SK-N-SH (cell line): ENCODE data around the gene CD34. TPM values are rescaled to one million over a fixed set of nuclear protein-coding genes. Genes with fewer than 3 reads are reported as not detected.

Source experiments
- CTCF ChIA-PET: fragments of 300-600, 350-600 bp; formaldehyde crosslinking; extraction: SDS; loops from one replicate; lab custom pipeline; 2021; lab: Yijun Ruan, JAX
- POLR2A ChIA-PET: fragments of 350-600 bp; sonication (Branson Sonifier 250); formaldehyde crosslinking; extraction: SDS; loops from one replicate; lab custom pipeline; 2020; ENCODE audit warnings: antibody characterized with exemption, inconsistent platforms; lab: Yijun Ruan, JAX
- DNase-seq: peaks from one replicate; pipeline ENCODE4 v3.0.0; 2012
- H2AFZ ChIP-seq: fragments of 200-600 bp; sonication (generic); 2 replicates; pipeline ENCODE4 v1.8.1; 2016; ENCODE audit warnings: antibody characterized with exemption, mild to moderate bottlenecking, low read depth
- H3F3A ChIP-seq: fragments of 200-600 bp; sonication (generic); replicated peaks from 2 replicates; pipeline ENCODE3; 2016; ENCODE audit warnings: antibody characterized with exemption, mild to moderate bottlenecking; ENCODE audit not compliant: insufficient read depth
- H3K27ac ChIP-seq, 2 experiments: fragments of 200-500 bp in 1 of 2; fragments of 200-600 bp in 1 of 2; sonication (Bioruptor generic) in 1 of 2; sonication (generic), shearing (Covaris generic) in 1 of 2; 2 replicates each; pipeline versions ENCODE4 v1.5.1 to v1.6.1; 2014 to 2016; ENCODE audit warnings: low read depth in 2 of 2, inconsistent platforms in 1 of 2, low read length in 1 of 2, mild to moderate bottlenecking in 1 of 2, mixed read lengths in 1 of 2
- H3K27me3 ChIP-seq: fragments of 200-600 bp; sonication (generic), shearing (Covaris generic); 2 replicates; pipeline ENCODE4 v1.6.1; 2016; ENCODE audit warnings: mixed run types; ENCODE audit not compliant: insufficient read depth
- H3K36me3 ChIP-seq, 2 experiments: fragments of 200-500 bp in 1 of 2; fragments of 200-600 bp in 1 of 2; sonication (Bioruptor generic) in 1 of 2; sonication (generic) in 1 of 2; replicated peaks in 1 of 2; 2 replicates each; pipeline versions ENCODE3 to v1.5.1; 2014 to 2016; ENCODE audit warnings: low read length in 1 of 2, mild to moderate bottlenecking in 1 of 2; ENCODE audit not compliant: insufficient read depth in 2 of 2, control insufficient read depth in 1 of 2
- H3K4me1 ChIP-seq, 2 experiments: fragments of 200-500 bp in 1 of 2; fragments of 200-600 bp in 1 of 2; sonication (Bioruptor generic) in 1 of 2; sonication (generic), shearing (Covaris generic) in 1 of 2; 2 replicates each; pipeline versions ENCODE4 v1.5.1 to v1.6.1; 2014 to 2016; ENCODE audit warnings: low read depth in 1 of 2, low read length in 1 of 2, mixed run types in 1 of 2; ENCODE audit not compliant: insufficient read depth in 2 of 2, control insufficient read depth in 1 of 2
- H3K4me2 ChIP-seq: fragments of 200-600 bp; sonication (generic), shearing (Covaris generic); 2 replicates; pipeline ENCODE4 v1.6.1; 2017; ENCODE audit warnings: mixed run types
- H3K4me3 ChIP-seq, 2 experiments: fragments of 200-500 bp in 1 of 2; fragments of 200-600 bp in 1 of 2; sonication (Bioruptor generic) in 1 of 2; sonication (generic), shearing (Covaris generic) in 1 of 2; 2 replicates each; pipeline versions ENCODE4 v1.5.1 to v1.8.1; 2014 to 2016; ENCODE audit warnings: low read depth in 2 of 2, inconsistent platforms in 1 of 2, low read length in 1 of 2, mild to moderate bottlenecking in 1 of 2, mixed read lengths in 1 of 2, moderate library complexity in 1 of 2
- H3K79me2 ChIP-seq: fragments of 200-600 bp; sonication (generic); 2 replicates; pipeline ENCODE4 v1.8.1; 2017; ENCODE audit warnings: mild to moderate bottlenecking; ENCODE audit not compliant: insufficient read depth
- H3K9ac ChIP-seq: fragments of 200-600 bp; sonication (generic); 2 replicates; pipeline ENCODE4 v1.6.1; 2017; ENCODE audit warnings: mixed run types
- H3K9me2 ChIP-seq: fragments of 200-600 bp; sonication (generic); 2 replicates; pipeline ENCODE4 v1.6.1; 2017; ENCODE audit warnings: mixed run types
- H3K9me3 ChIP-seq: fragments of 200-600 bp; sonication (generic); 2 replicates; pipeline ENCODE4 v1.6.1; 2017; ENCODE audit warnings: mixed run types, mild to moderate bottlenecking, moderate library complexity
- H4K20me1 ChIP-seq: fragments of 200-600 bp; sonication (generic); 2 replicates; pipeline ENCODE4 v1.6.1; 2017; ENCODE audit warnings: mild to moderate bottlenecking, mixed run types; ENCODE audit not compliant: insufficient read depth
- ELF1 ChIP-seq: IDR thresholded peaks from 2 replicates; pipeline ENCODE4 v1.4.0; 2012
- FOSL2 ChIP-seq: IDR thresholded peaks from 2 replicates; pipeline ENCODE4 v1.4.0; 2012; ENCODE audit warnings: low read depth, mild to moderate bottlenecking, moderate library complexity, borderline replicate concordance
- FOXJ3 ChIP-seq: sonication (generic); formaldehyde crosslinking; IDR thresholded peaks from 2 replicates; pipeline ENCODE4 v1.5.1; 2020; ENCODE audit warnings: mild to moderate bottlenecking, missing genetic modification reagents
- GABPA ChIP-seq: IDR thresholded peaks from 2 replicates; pipeline ENCODE4 v1.4.0; 2012; ENCODE audit warnings: low read depth, mild to moderate bottlenecking
- NFIC ChIP-seq: IDR thresholded peaks from 2 replicates; pipeline ENCODE4 v1.4.0; 2012; ENCODE audit warnings: borderline replicate concordance
- NRF1 ChIP-seq: IDR thresholded peaks from 2 replicates; pipeline ENCODE4 v1.6.1; 2012; ENCODE audit warnings: low read depth, mild to moderate bottlenecking, low read length
- RCOR1 ChIP-seq: fragments of 150-350 bp; IDR thresholded peaks from 2 replicates; pipeline ENCODE4 v1.6.1; 2017; ENCODE audit warnings: antibody characterized with exemption, low read length
- RXRA ChIP-seq: IDR thresholded peaks from 2 replicates; pipeline ENCODE4 v1.4.0; 2012; ENCODE audit warnings: low read depth, mild to moderate bottlenecking, borderline replicate concordance
- SIN3A ChIP-seq: IDR thresholded peaks from 2 replicates; pipeline ENCODE4 v1.6.1; 2012; ENCODE audit warnings: low read depth, mild to moderate bottlenecking, low read length, moderate library complexity, borderline replicate concordance
- SMC3 ChIP-seq: IDR thresholded peaks from 2 replicates; pipeline ENCODE4 v1.6.1; 2012; ENCODE audit warnings: low read depth, low read length, improper control_type of control experiment
- TAF1 ChIP-seq: IDR thresholded peaks from 2 replicates; pipeline ENCODE4 v1.6.1; 2012; ENCODE audit warnings: low read depth, mild to moderate bottlenecking, low read length, moderate library complexity, borderline replicate concordance
- WGBS: methylation state at CpG from one replicate; pipeline ENCODE4 v1.1.6; 2017; ENCODE audit warnings: low lambda C conversion rate; 5-methylcytosine and 5-hydroxymethylcytosine counted together
- polyA plus RNA-seq, 3 experiments: library from polyadenylated mRNA; depleted of rRNA; stranded (reverse); fragments of >200 nt; gene quantifications; 2 replicates each; pipeline ENCODE4 v1.2.3, GENCODE V29; 2012
- TF ChIP-seq, protein P1 (sequence below): IDR thresholded peaks from 2 replicates; pipeline ENCODE4 v1.4.0; 2012; ENCODE audit warnings: low read depth, borderline replicate concordance
- TF ChIP-seq, protein P2 (sequence below): IDR thresholded peaks from 2 replicates; pipeline ENCODE4 v1.4.0; 2012; ENCODE audit warnings: low read depth
- TF ChIP-seq, protein P3 (sequence below): IDR thresholded peaks from 2 replicates; pipeline ENCODE4 v1.4.0; 2012; ENCODE audit warnings: low read depth, borderline replicate concordance
- TF ChIP-seq, protein P4 (sequence below): fragments of 200-600 bp; sonication (generic); IDR thresholded peaks from 2 replicates; pipeline ENCODE4 v1.6.1; 2017; ENCODE audit warnings: antibody characterized with exemption, mild to moderate bottlenecking, moderate library complexity

Gene CD34
- polyA plus RNA-seq, 1 of the 3 experiments (the other 2 are of a cell fraction) = 0.59 TPM

DNA sequence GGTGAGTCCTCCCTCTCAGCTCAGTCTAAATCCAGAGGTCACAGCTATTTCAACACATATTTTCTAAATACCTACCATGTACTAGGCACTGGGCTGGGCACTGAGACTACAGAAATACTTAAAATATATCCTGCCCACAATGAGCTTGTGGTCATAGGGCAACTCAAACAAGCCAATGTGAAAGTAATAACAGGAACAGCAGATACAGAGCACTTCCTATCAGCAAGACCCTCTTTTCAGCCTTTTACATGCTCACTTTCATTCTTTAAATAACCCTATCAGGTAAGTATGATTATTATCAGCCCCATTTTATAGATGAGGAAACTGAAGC, 71.9 kb downstream of the CD34 start:
- CTCF ChIA-PET = interaction anchor here (0.9 to 1.7 kb wide), 4 partner anchors 10 to 46 kb away, joined by 3 to 7 read pairs (median 4); no protein-coding TSS in a partner anchor
- Histone ChIP-seq H4K20me1 (no peaks in the 10 kb centered on the region), H3K9ac (no peak overlapping the region), H3K4me3 (no peak overlapping the region), H3K79me2 (no peaks in the 10 kb centered on the region; the same call in 1 of the 2 replicates), H3F3A (no peaks in the 10 kb centered on the region), H2AFZ (no peak overlapping the region), H3K9me3 (no peaks in the 10 kb centered on the region), H3K27me3 (no peaks in the 10 kb centered on the region), H3K4me1 (peaks cover 0 to 3% of the 10 kb centered on the region in 2 experiments; a peak in 1 of 4 replicates), H3K4me2 (no peak overlapping the region), H3K36me3 (peaks cover 0 to 2% of the 10 kb centered on the region in 2 experiments), H3K27ac (no peak overlapping the region), H3K9me2 (no peaks in the 10 kb centered on the region)
- TF ChIP-seq FOSL2 (no peak), RCOR1 (no peak), GABPA (no peak), TAF1 (no peak), SMC3 (no peak)
- TF ChIP-seq, protein P1, sequence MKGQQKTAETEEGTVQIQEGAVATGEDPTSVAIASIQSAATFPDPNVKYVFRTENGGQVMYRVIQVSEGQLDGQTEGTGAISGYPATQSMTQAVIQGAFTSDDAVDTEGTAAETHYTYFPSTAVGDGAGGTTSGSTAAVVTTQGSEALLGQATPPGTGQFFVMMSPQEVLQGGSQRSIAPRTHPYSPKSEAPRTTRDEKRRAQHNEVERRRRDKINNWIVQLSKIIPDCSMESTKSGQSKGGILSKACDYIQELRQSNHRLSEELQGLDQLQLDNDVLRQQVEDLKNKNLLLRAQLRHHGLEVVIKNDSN = no peak
- TF ChIP-seq, protein P2, sequence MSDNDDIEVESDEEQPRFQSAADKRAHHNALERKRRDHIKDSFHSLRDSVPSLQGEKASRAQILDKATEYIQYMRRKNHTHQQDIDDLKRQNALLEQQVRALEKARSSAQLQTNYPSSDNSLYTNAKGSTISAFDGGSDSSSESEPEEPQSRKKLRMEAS = no peak
- DNase-seq = no peak
- POLR2A ChIA-PET = no interaction called here

DNA sequence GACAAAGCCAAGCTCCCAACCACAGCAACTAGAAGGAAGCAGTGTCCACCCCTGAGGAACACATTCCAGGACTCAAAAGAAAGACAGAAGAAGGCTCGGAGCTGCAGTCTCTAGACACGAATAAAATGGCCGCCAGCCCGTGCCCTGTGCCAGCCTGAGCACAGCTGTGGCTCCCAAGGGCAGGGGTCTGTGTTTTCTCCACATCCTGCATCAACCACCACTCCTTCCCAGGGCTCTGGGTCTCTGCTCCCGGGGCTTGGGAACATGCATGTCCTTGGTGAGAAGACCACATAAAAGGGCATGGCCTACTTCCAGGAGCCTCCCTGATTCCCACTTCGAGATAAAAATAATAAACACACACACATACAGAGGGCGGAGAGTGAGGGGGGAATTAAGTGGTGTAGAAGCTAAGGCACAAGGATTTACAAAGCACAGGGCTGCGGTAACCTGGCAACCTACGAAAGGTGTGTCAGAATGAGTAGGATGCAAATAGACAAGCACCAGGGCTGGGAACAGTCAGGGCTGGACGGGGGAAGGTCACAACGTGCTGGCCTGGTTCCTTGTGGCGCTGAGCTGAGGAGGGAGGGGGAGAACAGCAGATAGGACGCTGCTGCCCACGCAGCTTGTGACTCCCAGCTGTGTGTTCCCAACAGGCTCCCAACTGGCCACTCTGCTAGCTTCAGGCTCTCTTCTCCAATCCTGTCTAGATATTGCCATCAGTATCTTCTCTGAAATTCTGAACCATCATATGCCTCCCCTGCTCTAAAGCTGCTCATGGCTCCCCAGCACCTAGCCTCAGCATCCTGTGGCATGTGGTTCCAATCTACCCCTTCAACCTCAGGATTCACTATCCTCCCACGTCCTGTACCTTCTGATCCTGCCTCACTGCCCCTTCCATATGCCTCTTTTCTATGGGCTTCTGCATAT, 72.5 kb downstream of the CD34 start:
- no peaks in the 10 kb centered on the region for H3K9me2 ChIP-seq
- whole genome bisulfite sequencing = 95% methylated on average over 12 of the region's 15 CpGs
- no peak overlapping the region for H3K4me3 ChIP-seq
- DNase-seq = no peak
- peaks cover 0 to 3% of the 10 kb centered on the region in 2 experiments; a peak in 1 of 4 replicates for H3K4me1 ChIP-seq
- no peak overlapping the region for H3K9ac ChIP-seq
- H3K4me2 ChIP-seq = no peak overlapping the region
- TF ChIP-seq TAF1 (no peak), NRF1 (no peak), FOXJ3 (CRISPR knock-in tag) (no peak), SIN3A (no peak), NFIC (no peak), RXRA (no peak), ELF1 (no peak)
- TF ChIP-seq, protein P1 = no peak
- TF ChIP-seq, protein P3, sequence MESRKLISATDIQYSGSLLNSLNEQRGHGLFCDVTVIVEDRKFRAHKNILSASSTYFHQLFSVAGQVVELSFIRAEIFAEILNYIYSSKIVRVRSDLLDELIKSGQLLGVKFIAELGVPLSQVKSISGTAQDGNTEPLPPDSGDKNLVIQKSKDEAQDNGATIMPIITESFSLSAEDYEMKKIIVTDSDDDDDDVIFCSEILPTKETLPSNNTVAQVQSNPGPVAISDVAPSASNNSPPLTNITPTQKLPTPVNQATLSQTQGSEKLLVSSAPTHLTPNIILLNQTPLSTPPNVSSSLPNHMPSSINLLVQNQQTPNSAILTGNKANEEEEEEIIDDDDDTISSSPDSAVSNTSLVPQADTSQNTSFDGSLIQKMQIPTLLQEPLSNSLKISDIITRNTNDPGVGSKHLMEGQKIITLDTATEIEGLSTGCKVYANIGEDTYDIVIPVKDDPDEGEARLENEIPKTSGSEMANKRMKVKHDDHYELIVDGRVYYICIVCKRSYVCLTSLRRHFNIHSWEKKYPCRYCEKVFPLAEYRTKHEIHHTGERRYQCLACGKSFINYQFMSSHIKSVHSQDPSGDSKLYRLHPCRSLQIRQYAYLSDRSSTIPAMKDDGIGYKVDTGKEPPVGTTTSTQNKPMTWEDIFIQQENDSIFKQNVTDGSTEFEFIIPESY = no peak
- TF ChIP-seq, protein P4, sequence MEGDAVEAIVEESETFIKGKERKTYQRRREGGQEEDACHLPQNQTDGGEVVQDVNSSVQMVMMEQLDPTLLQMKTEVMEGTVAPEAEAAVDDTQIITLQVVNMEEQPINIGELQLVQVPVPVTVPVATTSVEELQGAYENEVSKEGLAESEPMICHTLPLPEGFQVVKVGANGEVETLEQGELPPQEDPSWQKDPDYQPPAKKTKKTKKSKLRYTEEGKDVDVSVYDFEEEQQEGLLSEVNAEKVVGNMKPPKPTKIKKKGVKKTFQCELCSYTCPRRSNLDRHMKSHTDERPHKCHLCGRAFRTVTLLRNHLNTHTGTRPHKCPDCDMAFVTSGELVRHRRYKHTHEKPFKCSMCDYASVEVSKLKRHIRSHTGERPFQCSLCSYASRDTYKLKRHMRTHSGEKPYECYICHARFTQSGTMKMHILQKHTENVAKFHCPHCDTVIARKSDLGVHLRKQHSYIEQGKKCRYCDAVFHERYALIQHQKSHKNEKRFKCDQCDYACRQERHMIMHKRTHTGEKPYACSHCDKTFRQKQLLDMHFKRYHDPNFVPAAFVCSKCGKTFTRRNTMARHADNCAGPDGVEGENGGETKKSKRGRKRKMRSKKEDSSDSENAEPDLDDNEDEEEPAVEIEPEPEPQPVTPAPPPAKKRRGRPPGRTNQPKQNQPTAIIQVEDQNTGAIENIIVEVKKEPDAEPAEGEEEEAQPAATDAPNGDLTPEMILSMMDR = no peak
- TF ChIP-seq, protein P2 = no peak
- H3F3A ChIP-seq = no peaks in the 10 kb centered on the region
- no peak overlapping the region for H3K27ac ChIP-seq
- H3K79me2 ChIP-seq = no peaks in the 10 kb centered on the region; the same call in 1 of the 2 replicates
- no peaks in the 10 kb centered on the region for H4K20me1 ChIP-seq
- POLR2A ChIA-PET = no interaction called here
- H3K27me3 ChIP-seq = no peaks in the 10 kb centered on the region
- H3K36me3 ChIP-seq = peaks cover 0 to 2% of the 10 kb centered on the region in 2 experiments
- CTCF ChIA-PET = interaction anchor here (1.0 to 2.0 kb wide), 5 partner anchors 9 to 47 kb away, joined by 3 to 9 read pairs (median 4); no protein-coding TSS in a partner anchor
- no peaks in the 10 kb centered on the region for H3K9me3 ChIP-seq
- H2AFZ ChIP-seq = no peak overlapping the region
